Occipital lobe (tissue), 2 donors: ENCODE data around the gene SKIC2. TPM values are rescaled to one million over a fixed set of nuclear protein-coding genes. Genes with fewer than 3 reads are reported as not detected.

ENCODE experiments used
- DNase-seq: peaks from one replicate; lab custom pipeline; 2025; lab: John Stamatoyannopoulos, UW
- total RNA-seq: library from RNA; depleted of rRNA; stranded (reverse); fragments of >200 nt; gene quantifications from one replicate; pipeline ENCODE4 v1.2.3, GENCODE V29; 2014

Gene SKIC2
- total RNA-seq, 1 donor from 2014 or later = 27.6 TPM

- no peak for DNase-seq
These were observed 13.2 kb upstream of the SKIC2 start, which contains the start of gene CFB for GRCh38 chr6:31945507-31946369. Gene CFB (plus strand): TSS chr6:31946095. CDS start chr6:31946222, 127 bp downstream.

GRCh38 chr6:31946370-31946885, 12.5 kb upstream of the SKIC2 start:
- DNase-seq = no peak

GRCh38 chr6:31947070-31947675, 11.8 kb upstream of the SKIC2 start:
- no peak for DNase-seq

- no peak for DNase-seq
These were observed 11.1 kb upstream of the SKIC2 start for GRCh38 chr6:31947864-31948263.

GRCh38 chr6:31948306-31948705, 10.7 kb upstream of the SKIC2 start:
- no peak for DNase-seq

GRCh38 chr6:31948753-31949413, 10.1 kb upstream of the SKIC2 start:
- DNase-seq = no peak

GRCh38 chr6:31949926-31950548, 8.9 kb upstream of the SKIC2 start:
- DNase-seq = no peak

- no peak for DNase-seq
These were observed 6.7 kb upstream of the SKIC2 start for GRCh38 chr6:31952140-31952805.

- DNase-seq = no peak
These were observed 6.1 kb upstream of the SKIC2 start for GRCh38 chr6:31952890-31953289.

GRCh38 chr6:31954511-31954910, 4.5 kb upstream of the SKIC2 start:
- DNase-seq = no peak

- no peak for DNase-seq
These were observed 2.2 kb upstream of the SKIC2 start for GRCh38 chr6:31956796-31957195.

- DNase-seq = no peak
These were observed 599 bp upstream of the SKIC2 start for GRCh38 chr6:31958412-31958740.

- no peak for DNase-seq
These were observed 2.6 kb downstream of the SKIC2 start for GRCh38 chr6:31961616-31962015.

GRCh38 chr6:31963921-31964320, 4.9 kb downstream of the SKIC2 start:
- no peak for DNase-seq

- DNase-seq = no peak
These were observed 6.7 kb downstream of the SKIC2 start for GRCh38 chr6:31965700-31966099.

- no peak for DNase-seq
These were observed 7.5 kb downstream of the SKIC2 start for GRCh38 chr6:31966506-31966905.

- no peak for DNase-seq
These were observed 8.3 kb downstream of the SKIC2 start for GRCh38 chr6:31966997-31967925.

- DNase-seq = no peak
These were observed 8.9 kb downstream of the SKIC2 start for GRCh38 chr6:31967926-31968320.

GRCh38 chr6:31968326-31968725, 9.4 kb downstream of the SKIC2 start:
- DNase-seq = no peak
